OCI-LY3 (cell line): ENCODE measurements around the gene C2orf68.

Experiments used
- H2AFZ ChIP-seq: fragments of 200-600, 300-600 bp; shearing (Covaris generic); 2 replicates; pipeline ENCODE4 v1.6.0; 2014; ENCODE audit warnings: antibody characterized with exemption, low read depth, low read length
- H3K27ac ChIP-seq: fragments of 200-600, 300-600 bp; sonication (generic); 2 replicates; pipeline ENCODE4 v1.5.1; 2014; ENCODE audit warnings: mild to moderate bottlenecking, low read length, moderate library complexity, mixed read lengths
- H3K27me3 ChIP-seq: fragments of 200-600, 300-600 bp; sonication (generic); 2 replicates; pipeline ENCODE4 v1.6.1; 2014; ENCODE audit warnings: low read depth, low read length, mixed read lengths
- H3K36me3 ChIP-seq: fragments of 200-600, 300-600 bp; sonication (generic); replicated peaks from 2 replicates; pipeline ENCODE3; 2014; ENCODE audit warnings: low read depth, low read length, mixed read lengths
- H3K4me1 ChIP-seq: fragments of 300-600, 200-600 bp; sonication (generic); 2 replicates; pipeline ENCODE4 v1.6.1; 2014; ENCODE audit warnings: low read length, mixed read lengths
- H3K4me2 ChIP-seq: fragments of 200-600, 300-600 bp; sonication (generic); 2 replicates; pipeline ENCODE4 v1.6.1; 2014; ENCODE audit warnings: low read length, mixed read lengths
- H3K4me3 ChIP-seq: fragments of 300-600, 200-600 bp; sonication (generic); 2 replicates; pipeline ENCODE4 v1.5.1; 2014; ENCODE audit warnings: antibody characterized with exemption, mild to moderate bottlenecking, low read length, moderate library complexity
- H3K79me2 ChIP-seq: fragments of 300-600, 200-600 bp; shearing (Covaris generic); 2 replicates; pipeline ENCODE4 v1.6.1; 2014; ENCODE audit warnings: mild to moderate bottlenecking, low read length, mixed read lengths
- H3K9ac ChIP-seq: fragments of 300-600, 200-600 bp; shearing (Covaris generic); 2 replicates; pipeline ENCODE4 v1.6.0; 2014; ENCODE audit warnings: mild to moderate bottlenecking, low read length, moderate library complexity
- H3K9me3 ChIP-seq: fragments of 200-600, 300-600 bp; shearing (Covaris generic); 2 replicates; pipeline ENCODE4 v1.6.1; 2014; ENCODE audit warnings: low read length, mixed read lengths; ENCODE audit not compliant: insufficient read depth
- H4K20me1 ChIP-seq: fragments of 200-600, 300-600 bp; sonication (generic); 2 replicates; pipeline ENCODE4 v1.6.1; 2016; ENCODE audit warnings: low read length, mixed read lengths; ENCODE audit not compliant: insufficient read depth
- EZH2phosphoT487 ChIP-seq: fragments of 200-600 bp; shearing (Covaris generic); IDR thresholded peaks from 2 replicates; pipeline ENCODE4 v1.6.1; 2018; ENCODE audit warnings: antibody characterized with exemption, mixed run types, low read depth
- TF ChIP-seq, protein P1 (sequence below): fragments of 200-600, 300-600 bp; sonication (generic); IDR thresholded peaks from 2 replicates; pipeline ENCODE4 v1.5.1; 2014; ENCODE audit warnings: antibody characterized with exemption, low read length, low read depth

The C2orf68 gene

DNA sequence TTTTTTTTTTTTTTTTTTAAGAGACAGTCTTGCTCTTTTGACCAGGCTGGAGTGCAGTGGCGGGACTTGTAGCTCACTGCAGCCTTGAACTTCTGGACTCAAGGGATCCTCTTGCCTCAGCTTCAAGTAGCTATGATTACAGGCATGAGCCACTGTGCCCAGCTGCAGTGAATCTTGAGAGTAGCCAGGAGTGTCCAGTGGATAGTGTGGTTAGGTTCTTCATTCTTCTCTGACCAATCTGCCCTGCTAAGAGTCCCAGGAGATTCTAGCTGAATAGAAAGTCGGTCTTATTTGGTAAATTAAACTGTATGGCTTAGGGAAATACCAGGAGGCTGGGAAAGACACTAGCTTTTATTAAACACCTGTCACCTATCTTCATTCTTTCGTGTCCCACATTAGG lies 19.4 kb upstream of the C2orf68 start:
- Histone ChIP-seq H3K9me3 (no peaks in the 10 kb centered on the region), H2AFZ (no peak overlapping the region), H3K9ac (no peak overlapping the region), H3K4me1 (peaks cover 11% of the 10 kb centered on the region), H4K20me1 (no peaks in the 10 kb centered on the region), H3K79me2 (peaks cover 12% of the 10 kb centered on the region; the same call in 1 of the 2 replicates), H3K4me3 (no peak overlapping the region), H3K27me3 (no peaks in the 10 kb centered on the region), H3K4me2 (no peak overlapping the region), H3K27ac (no peak overlapping the region), H3K36me3 (peaks cover 41% of the 10 kb centered on the region)
- no peak for TF ChIP-seq EZH2phosphoT487
- TF ChIP-seq, protein P1, sequence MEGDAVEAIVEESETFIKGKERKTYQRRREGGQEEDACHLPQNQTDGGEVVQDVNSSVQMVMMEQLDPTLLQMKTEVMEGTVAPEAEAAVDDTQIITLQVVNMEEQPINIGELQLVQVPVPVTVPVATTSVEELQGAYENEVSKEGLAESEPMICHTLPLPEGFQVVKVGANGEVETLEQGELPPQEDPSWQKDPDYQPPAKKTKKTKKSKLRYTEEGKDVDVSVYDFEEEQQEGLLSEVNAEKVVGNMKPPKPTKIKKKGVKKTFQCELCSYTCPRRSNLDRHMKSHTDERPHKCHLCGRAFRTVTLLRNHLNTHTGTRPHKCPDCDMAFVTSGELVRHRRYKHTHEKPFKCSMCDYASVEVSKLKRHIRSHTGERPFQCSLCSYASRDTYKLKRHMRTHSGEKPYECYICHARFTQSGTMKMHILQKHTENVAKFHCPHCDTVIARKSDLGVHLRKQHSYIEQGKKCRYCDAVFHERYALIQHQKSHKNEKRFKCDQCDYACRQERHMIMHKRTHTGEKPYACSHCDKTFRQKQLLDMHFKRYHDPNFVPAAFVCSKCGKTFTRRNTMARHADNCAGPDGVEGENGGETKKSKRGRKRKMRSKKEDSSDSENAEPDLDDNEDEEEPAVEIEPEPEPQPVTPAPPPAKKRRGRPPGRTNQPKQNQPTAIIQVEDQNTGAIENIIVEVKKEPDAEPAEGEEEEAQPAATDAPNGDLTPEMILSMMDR, result no peak

DNA sequence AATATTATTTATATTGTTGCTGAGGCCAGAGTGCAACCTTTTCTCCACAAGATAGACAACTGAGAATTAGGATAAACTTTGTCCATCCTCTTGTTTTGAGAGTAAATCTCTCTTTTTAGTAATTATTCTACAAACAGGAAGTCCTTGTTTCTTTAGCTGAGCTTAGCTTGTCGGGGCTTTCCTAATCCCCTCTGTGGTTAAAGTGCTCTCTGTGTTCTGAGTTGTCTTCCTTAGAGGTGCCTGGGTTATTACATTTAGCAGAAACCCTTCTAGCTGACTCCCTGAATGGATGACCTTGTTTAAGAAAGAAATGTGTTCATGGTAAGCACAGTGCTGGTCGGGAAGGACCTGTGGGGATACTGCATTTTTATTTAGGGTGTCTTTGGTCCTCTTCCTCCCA lies 16.8 kb upstream of the C2orf68 start:
- Histone ChIP-seq H3K27me3 (no peaks in the 10 kb centered on the region), H3K4me1 (peaks cover 11% of the 10 kb centered on the region), H3K4me2 (peak overlapping the region; percentile 53; the same call in 1 of the 2 replicates), H3K79me2 (peaks cover 6% of the 10 kb centered on the region; the same call in 1 of the 2 replicates), H3K9ac (no peak overlapping the region), H3K4me3 (no peak overlapping the region), H3K36me3 (peaks cover 41% of the 10 kb centered on the region), H3K9me3 (no peaks in the 10 kb centered on the region), H2AFZ (no peak overlapping the region), H3K27ac (peak overlapping the region; percentile 58), H4K20me1 (no peaks in the 10 kb centered on the region)
- no peak for TF ChIP-seq EZH2phosphoT487
- TF ChIP-seq, protein P1, result no peak

DNA sequence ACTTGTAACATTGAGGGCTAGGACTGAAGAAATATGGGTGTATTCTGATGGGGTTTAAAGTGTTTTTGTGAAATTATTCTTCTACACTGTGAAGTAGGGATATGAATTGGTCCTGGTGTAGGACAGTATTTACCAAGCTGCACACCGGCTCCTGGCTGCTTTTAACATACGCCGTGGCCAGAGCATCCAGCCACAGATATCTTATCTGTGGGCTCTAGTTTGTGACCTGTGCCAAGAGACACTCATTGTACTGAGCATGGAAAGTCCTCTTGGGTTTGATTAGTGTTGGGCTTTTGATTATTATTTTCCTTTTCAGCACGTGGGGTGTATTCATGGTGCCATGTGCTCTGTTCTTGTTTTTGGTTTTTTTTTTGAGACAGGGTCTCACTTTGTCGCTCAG lies 12.1 kb upstream of the C2orf68 start:
- no peak overlapping the region for H3K27ac ChIP-seq
- no peak overlapping the region for H3K4me2 ChIP-seq
- H3K9me3 ChIP-seq, result no peaks in the 10 kb centered on the region
- no peak overlapping the region for H3K4me3 ChIP-seq
- H3K4me1 ChIP-seq, result peaks cover 8% of the 10 kb centered on the region
- H3K36me3 ChIP-seq, result peaks cover 43% of the 10 kb centered on the region
- TF ChIP-seq, protein P1, result no peak
- TF ChIP-seq EZH2phosphoT487, result no peak
- H2AFZ ChIP-seq, result no peak overlapping the region
- H3K9ac ChIP-seq, result no peak overlapping the region
- peaks cover 22% of the 10 kb centered on the region for H3K79me2 ChIP-seq
- no peaks in the 10 kb centered on the region for H3K27me3 ChIP-seq
- no peaks in the 10 kb centered on the region for H4K20me1 ChIP-seq

DNA sequence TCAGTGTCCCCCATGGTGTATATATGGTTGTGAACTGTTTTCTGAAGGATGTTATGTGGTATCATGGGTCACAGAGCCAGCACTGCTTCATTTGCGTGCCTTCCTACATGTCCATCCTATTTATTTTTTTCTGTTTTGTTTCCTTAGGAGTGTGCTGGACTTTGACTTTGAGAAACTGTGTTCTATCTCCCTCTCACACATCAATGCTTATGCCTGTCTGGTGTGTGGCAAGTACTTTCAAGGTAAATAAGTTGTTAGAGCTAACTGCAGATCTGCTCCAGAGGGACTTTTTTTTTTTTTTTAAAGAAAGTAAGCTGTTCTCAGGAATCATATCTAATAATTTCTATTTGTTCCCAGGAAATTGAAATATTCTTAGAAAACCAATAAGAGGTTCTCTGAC lies 9.5 kb upstream of the C2orf68 start:
- TF ChIP-seq, protein P1, result no peak
- TF ChIP-seq EZH2phosphoT487, result no peak
- Histone ChIP-seq H3K4me1 (peaks cover 8% of the 10 kb centered on the region), H3K36me3 (peaks cover 44% of the 10 kb centered on the region), H3K4me3 (no peak overlapping the region), H3K27me3 (no peaks in the 10 kb centered on the region), H3K9me3 (no peaks in the 10 kb centered on the region), H3K79me2 (peaks cover 46% of the 10 kb centered on the region), H3K27ac (no peak overlapping the region), H4K20me1 (peaks cover 7% of the 10 kb centered on the region), H3K4me2 (no peak overlapping the region), H2AFZ (no peak overlapping the region), H3K9ac (no peak overlapping the region)
